ENCODE measurements around the gene FRMD6. TPM values are rescaled to one million over a fixed set of nuclear protein-coding genes. Genes with fewer than 3 reads are reported as not detected.

FRMD6 gene
- total RNA-seq, 6 experiments from 2014 or later, result 4.2 to 23.7 (median 5.9) TPM

- DNase-seq, result peak; percentile 60 to 71 (median 68)
- no peaks in the 10 kb centered on the region for H3K36me3 ChIP-seq
- H3K27me3 ChIP-seq, result no peaks in the 10 kb centered on the region
- WGBS (ENCODE audit: insufficient coverage, low coverage, low lambda C conversion rate, missing lambda C conversion rate), result 5% methylated on average over 13 of the region's 13 CpGs
- H3K9me3 ChIP-seq, result no peaks in the 10 kb centered on the region
- H3K4me1 ChIP-seq, result no peaks in the 10 kb centered on the region
- no peak overlapping the region for H3K4me3 ChIP-seq
- peak; percentile 84 to 89 (median 88) for ATAC-seq
- TF ChIP-seq, protein P1, sequence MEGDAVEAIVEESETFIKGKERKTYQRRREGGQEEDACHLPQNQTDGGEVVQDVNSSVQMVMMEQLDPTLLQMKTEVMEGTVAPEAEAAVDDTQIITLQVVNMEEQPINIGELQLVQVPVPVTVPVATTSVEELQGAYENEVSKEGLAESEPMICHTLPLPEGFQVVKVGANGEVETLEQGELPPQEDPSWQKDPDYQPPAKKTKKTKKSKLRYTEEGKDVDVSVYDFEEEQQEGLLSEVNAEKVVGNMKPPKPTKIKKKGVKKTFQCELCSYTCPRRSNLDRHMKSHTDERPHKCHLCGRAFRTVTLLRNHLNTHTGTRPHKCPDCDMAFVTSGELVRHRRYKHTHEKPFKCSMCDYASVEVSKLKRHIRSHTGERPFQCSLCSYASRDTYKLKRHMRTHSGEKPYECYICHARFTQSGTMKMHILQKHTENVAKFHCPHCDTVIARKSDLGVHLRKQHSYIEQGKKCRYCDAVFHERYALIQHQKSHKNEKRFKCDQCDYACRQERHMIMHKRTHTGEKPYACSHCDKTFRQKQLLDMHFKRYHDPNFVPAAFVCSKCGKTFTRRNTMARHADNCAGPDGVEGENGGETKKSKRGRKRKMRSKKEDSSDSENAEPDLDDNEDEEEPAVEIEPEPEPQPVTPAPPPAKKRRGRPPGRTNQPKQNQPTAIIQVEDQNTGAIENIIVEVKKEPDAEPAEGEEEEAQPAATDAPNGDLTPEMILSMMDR (IDR thresholded peaks at IDR 0.05), result peak; percentile 80 to 82 (median 82)
- no peak for TF ChIP-seq POLR2A (IDR thresholded peaks at IDR 0.05)
- intact Hi-C loops (cut with DNase I), result no loop called here
- no peak overlapping the region for H3K27ac ChIP-seq
Measured at GRCh38 chr14:51780006-51780692, 128.4 kb downstream of the FRMD6 start.

Small RNA genes lying within 50 kb of the gene (small RNA-seq; reads per million reads assigned to genes)
- gene OR7E159P, result 0 reads per million in 2 experiments
- gene RNA5SP385, result 0 reads per million in 2 experiments
- 0 reads per million in 2 experiments for gene RNU6-301P

Other genes with a start within 250 kb of the FRMD6 start
- gene GNG2, start 208.7 kb downstream of the FRMD6 start, total RNA-seq, result 1 to 10 TPM; 1.9 to 7.6 (median 3.5) TPM

All from right lobe of liver (tissue), 6 donors.